GM12878 (cell line): ENCODE results near the gene TMPRSS15. TPM values are rescaled to one million over a fixed set of nuclear protein-coding genes. Genes with fewer than 3 reads are reported as not detected.
A peak's percentile ranks its signal among the peaks of the same experiment; 100 is the strongest.

ENCODE experiments used
- ATAC-seq: fragments of 200-7000 bp; cut with Tn5 transposase; 3 replicates; pipeline ENCODE4 v1.9.1; 2020; ENCODE audit warnings: mild to moderate bottlenecking, moderate library complexity
- BruUV-seq: library from RNA; stranded (reverse); fragments of 400-500 nt; replicated peaks from 2 replicates; lab custom pipeline; 2021; lab: Mats Ljungman, UMichigan
- CTCF ChIA-PET: fragments of 300-600 bp; sonication (Branson Sonifier 250); formaldehyde crosslinking; extraction: SDS; loops from one replicate; lab custom pipeline; 2021; ENCODE audit warnings: inconsistent platforms; lab: Yijun Ruan, JAX
- POLR2A ChIA-PET: fragments of 350-600 bp; formaldehyde crosslinking; extraction: SDS; loops from one replicate; lab custom pipeline; 2021; ENCODE audit warnings: inconsistent platforms; lab: Charles Lee
- RAD21 ChIA-PET: fragments of 300-600 bp; sonication (Branson Sonifier 250); formaldehyde crosslinking; loops from one replicate; lab custom pipeline; 2023; ENCODE audit warnings: antibody characterized with exemption; ENCODE audit not compliant: unreplicated experiment; lab: Charles Lee
- SMC1A ChIA-PET: fragments of 300-600 bp; sonication (Branson Sonifier 250); formaldehyde crosslinking; loops from one replicate; lab custom pipeline; 2023; ENCODE audit not compliant: unreplicated experiment, uncharacterized antibody; lab: Charles Lee
- DNase-seq: peaks from one replicate; pipeline ENCODE4 v3.0.0-alpha.2; 2011; ENCODE audit warnings: low read depth, low spot score
- FAIRE-seq: peaks from 3 replicates; lab custom pipeline; 2011; peaks lifted over from hg19 to GRCh38; lab: Jason Lieb, UNC
- H2AFZ ChIP-seq: 2 replicates; pipeline ENCODE4 v1.6.0; 2011; ENCODE audit warnings: low read depth, low read length, control low read depth; ENCODE audit not compliant: control insufficient read depth
- H3K27ac ChIP-seq: 2 replicates; pipeline ENCODE4 v1.5.1; 2011; ENCODE audit warnings: control low read depth; ENCODE audit not compliant: control insufficient read depth, insufficient read depth
- H3K27me3 ChIP-seq, 2 experiments: replicated peaks in 1 of 2; 2 replicates each; pipeline versions ENCODE4 v1.6.0 to v1.6.1; 2011; ENCODE audit warnings: low read length in 1 of 2; ENCODE audit not compliant: control insufficient read depth in 2 of 2, insufficient read depth in 2 of 2
- H3K36me3 ChIP-seq, 2 experiments: 2 replicates each; pipeline ENCODE4 v1.5.1; 2011; ENCODE audit warnings: low read length in 1 of 2; ENCODE audit not compliant: control insufficient read depth in 2 of 2, insufficient read depth in 2 of 2
- H3K4me1 ChIP-seq: 2 replicates; pipeline ENCODE4 v1.6.1; 2011; ENCODE audit warnings: mild to moderate bottlenecking, low read length, moderate library complexity, mixed read lengths; ENCODE audit not compliant: control insufficient read depth, insufficient read depth
- H3K4me2 ChIP-seq: 2 replicates; pipeline ENCODE4 v1.6.0; 2011; ENCODE audit warnings: control low read depth; ENCODE audit not compliant: control insufficient read depth, insufficient read depth
- H3K4me3 ChIP-seq: fragments of 200-600 bp; sonication (generic); 2 replicates; pipeline ENCODE4 v1.5.1; 2016
- H3K79me2 ChIP-seq: 2 replicates; pipeline ENCODE4 v1.6.0; 2011; ENCODE audit warnings: low read length; ENCODE audit not compliant: control insufficient read depth, insufficient read depth
- H3K9ac ChIP-seq: 2 replicates; pipeline ENCODE4 v1.8.0; 2011; ENCODE audit warnings: low read length, control low read depth, mixed read lengths; ENCODE audit not compliant: control insufficient read depth, insufficient read depth
- H3K9me3 ChIP-seq: replicated peaks from 3 replicates; pipeline ENCODE4 v1.5.1; 2011; ENCODE audit warnings: mild to moderate bottlenecking, low read length; ENCODE audit not compliant: control insufficient read depth, insufficient read depth
- H4K20me1 ChIP-seq: 2 replicates; pipeline ENCODE4 v1.6.0; 2011; ENCODE audit not compliant: control insufficient read depth, insufficient read depth
- ATF7 ChIP-seq: fragments of 450-650 bp; IDR thresholded peaks from 2 replicates; pipeline ENCODE4 v1.6.1; 2016; ENCODE audit warnings: low read depth, mild to moderate bottlenecking
- DPF2 ChIP-seq: fragments of 450-650 bp; IDR thresholded peaks from 2 replicates; pipeline ENCODE4 v1.6.1; 2017; ENCODE audit warnings: mild to moderate bottlenecking
- RELA ChIP-seq: fragments of 450-650 bp; IDR thresholded peaks from 2 replicates; pipeline ENCODE4 v1.8.0; 2014; ENCODE audit warnings: borderline replicate concordance; ENCODE audit not compliant: partially characterized antibody
- RFX5 ChIP-seq: IDR thresholded peaks from 2 replicates; pipeline ENCODE4 v1.6.1; 2011; ENCODE audit warnings: low read depth, low read length, improper control_type of control experiment
- WGBS: methylation state at CpG from one replicate; pipeline ENCODE4 v1.1.6; 2016; ENCODE audit warnings: low lambda C conversion rate; ENCODE audit not compliant: insufficient replicate concordance, insufficient coverage; ENCODE audit errors: missing lambda C conversion rate; 5-methylcytosine and 5-hydroxymethylcytosine counted together
- in situ Hi-C: fragments of 300-500 bp; cut with MboI; formaldehyde crosslinking; loops from 9 replicates; pipeline ENCODE4 v1.14.3; 2018; ENCODE audit warnings: mixed read lengths
- intact Hi-C: fragments of 100-400 bp; cut with micrococcal nuclease; formaldehyde crosslinking; loops from one replicate; pipeline ENCODE4 v1.14.2; 2022; ENCODE audit not compliant: unreplicated experiment
- polyA plus RNA-seq, 11 experiments: library from polyadenylated mRNA; depleted of rRNA in 4 of 11; unstranded in 6 of 11; stranded (reverse) in 5 of 11; fragments of >200 nt; fragmentation: Nextera tagmentation in 4 of 11; fragmentation: Illumina TruSeq in 1 of 11; extraction: Ambion mirVana in 4 of 11; extraction: Trizol in 1 of 11; gene quantifications; 1 replicate in 1 of 11; 2 replicates in 10 of 11; pipeline versions ENCODE4 v1.2.1 to v1.2.3, GENCODE V29; 2011 to 2016; ENCODE audit warnings: inconsistent platforms in 2 of 11, missing spikeins in 2 of 11, low read depth in 1 of 11
- total RNA-seq, 4 experiments: library from RNA; depleted of rRNA in 3 of 4; stranded (reverse); fragments of >200 nt in 3 of 4; fragmentation: Illumina TruSeq in 1 of 4; extraction: Trizol in 1 of 4; gene quantifications; 2 replicates each; pipeline versions ENCODE4 v1.2.1 to v1.2.3, GENCODE V29; 2013 to 2021
- TF ChIP-seq, protein P1 (sequence below): fragments of 450-650 bp; IDR thresholded peaks from 2 replicates; pipeline ENCODE4 v1.6.1; 2018; ENCODE audit warnings: borderline replicate concordance, mild to moderate bottlenecking; ENCODE audit not compliant: partially characterized antibody
- TF ChIP-seq, protein P2 (sequence below): IDR thresholded peaks from 2 replicates; pipeline ENCODE4 v1.6.1; 2012; ENCODE audit warnings: low read depth, low read length, improper control_type of control experiment
- TF ChIP-seq, protein P3 (sequence below), 3 experiments: IDR thresholded peaks in 2 of 3; conservative IDR thresholded peaks in 1 of 3; 2 replicates each; pipeline ENCODE4 v1.5.1; 2011; ENCODE audit warnings: low read depth in 3 of 3, low read length in 3 of 3, mild to moderate bottlenecking in 3 of 3, control low read depth in 2 of 3, moderate library complexity in 2 of 3, inconsistent platforms in 1 of 3, mixed read lengths in 1 of 3; ENCODE audit not compliant: control insufficient read depth in 2 of 3, insufficient read depth in 1 of 3; ENCODE audit errors: extremely low read depth in 1 of 3

TMPRSS15 gene
- total and polyA plus RNA-seq, 10 of the 15 experiments (the other 5 are each of a cell fraction or from before 2014, with no cell fraction given), result 0.02 to 0.11 TPM; not detected in 8

DNA sequence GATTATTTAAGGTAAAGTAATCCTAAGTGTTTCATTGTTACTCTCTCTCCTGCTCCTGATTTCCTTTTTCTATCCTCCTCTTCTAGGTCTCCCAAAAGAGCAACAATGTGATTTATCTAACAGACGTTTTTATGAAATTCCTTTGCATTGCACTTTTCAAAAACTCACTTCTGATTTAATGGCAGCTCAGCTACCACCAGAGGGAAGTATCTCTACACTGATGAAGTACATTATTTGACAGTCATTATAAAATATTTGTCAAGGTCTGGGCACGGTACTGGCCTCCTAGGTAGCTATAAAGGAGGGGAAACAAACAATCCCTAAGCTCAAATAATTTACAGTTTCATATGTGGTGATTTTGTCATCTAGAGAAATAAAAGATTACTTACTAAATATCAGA, 15.6 kb downstream of the TMPRSS15 start:
- ChIA-PET POLR2A (no interaction called here), RAD21 (no interaction called here), CTCF (no interaction called here), SMC1A (no interaction called here)
- Histone ChIP-seq H3K9ac (no peak overlapping the region), H3K27me3 (no peaks in the 10 kb centered on the region), H2AFZ (no peak overlapping the region), H3K4me2 (no peak overlapping the region), H3K4me1 (no peaks in the 10 kb centered on the region), H3K79me2 (no peaks in the 10 kb centered on the region), H3K36me3 (no peaks in the 10 kb centered on the region), H4K20me1 (no peaks in the 10 kb centered on the region), H3K27ac (no peak overlapping the region), H3K9me3 (no peaks in the 10 kb centered on the region), H3K4me3 (no peak overlapping the region)
- intact Hi-C loops, result no loop called here
- TF ChIP-seq RFX5 (no peak), RELA (no peak), DPF2 (no peak)
- TF ChIP-seq, protein P1, sequence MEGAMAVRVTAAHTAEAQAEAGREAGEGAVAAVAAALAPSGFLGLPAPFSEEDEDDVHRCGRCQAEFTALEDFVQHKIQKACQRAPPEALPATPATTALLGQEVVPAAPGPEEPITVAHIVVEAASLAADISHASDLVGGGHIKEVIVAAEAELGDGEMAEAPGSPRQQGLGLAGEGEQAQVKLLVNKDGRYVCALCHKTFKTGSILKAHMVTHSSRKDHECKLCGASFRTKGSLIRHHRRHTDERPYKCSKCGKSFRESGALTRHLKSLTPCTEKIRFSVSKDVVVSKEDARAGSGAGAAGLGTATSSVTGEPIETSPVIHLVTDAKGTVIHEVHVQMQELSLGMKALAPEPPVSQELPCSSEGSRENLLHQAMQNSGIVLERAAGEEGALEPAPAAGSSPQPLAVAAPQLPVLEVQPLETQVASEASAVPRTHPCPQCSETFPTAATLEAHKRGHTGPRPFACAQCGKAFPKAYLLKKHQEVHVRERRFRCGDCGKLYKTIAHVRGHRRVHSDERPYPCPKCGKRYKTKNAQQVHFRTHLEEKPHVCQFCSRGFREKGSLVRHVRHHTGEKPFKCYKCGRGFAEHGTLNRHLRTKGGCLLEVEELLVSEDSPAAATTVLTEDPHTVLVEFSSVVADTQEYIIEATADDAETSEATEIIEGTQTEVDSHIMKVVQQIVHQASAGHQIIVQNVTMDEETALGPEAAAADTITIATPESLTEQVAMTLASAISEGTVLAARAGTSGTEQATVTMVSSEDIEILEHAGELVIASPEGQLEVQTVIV, result no peak
- no peak for ATAC-seq
- WGBS, result 4% methylated on average over 2 of the region's 2 CpGs
- BruUV-seq, result no TSS peak
- DNase-seq, result no peak
- in situ Hi-C loops, result no loop called here
- no peak for FAIRE-seq

DNA sequence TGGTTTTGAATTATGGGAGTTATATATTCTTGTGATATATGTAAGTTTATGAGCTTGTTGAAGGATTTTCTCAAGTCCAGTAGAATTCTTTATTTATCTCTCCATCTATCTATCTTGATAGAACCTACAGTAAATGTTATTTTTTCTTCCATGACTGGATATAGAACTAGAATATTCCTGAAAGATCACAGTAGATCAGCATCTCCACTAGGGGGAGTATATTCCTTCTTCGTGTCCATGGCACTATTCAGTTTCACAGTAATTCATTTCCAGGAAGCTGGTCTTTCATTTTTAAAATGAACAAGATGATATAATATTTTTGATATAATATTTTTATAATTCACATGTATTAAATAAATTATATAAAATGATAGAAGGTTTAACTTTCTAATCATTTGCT, 18.8 kb downstream of the TMPRSS15 start:
- no peak overlapping the region for H3K9ac ChIP-seq
- ChIA-PET POLR2A (no interaction called here), RAD21 (no interaction called here), SMC1A (no interaction called here)
- no peak overlapping the region for H3K4me3 ChIP-seq
- no peak overlapping the region for H2AFZ ChIP-seq
- H3K4me2 ChIP-seq, result no peak overlapping the region
- H3K4me1 ChIP-seq, result no peaks in the 10 kb centered on the region
- H3K27ac ChIP-seq, result no peak overlapping the region
- no peaks in the 10 kb centered on the region for H3K36me3 ChIP-seq
- FAIRE-seq, result no peak
- H4K20me1 ChIP-seq, result no peaks in the 10 kb centered on the region
- no peaks in the 10 kb centered on the region for H3K79me2 ChIP-seq
- BruUV-seq, result no TSS peak
- H3K27me3 ChIP-seq, result no peaks in the 10 kb centered on the region
- no peaks in the 10 kb centered on the region for H3K9me3 ChIP-seq
- TF ChIP-seq, protein P2, sequence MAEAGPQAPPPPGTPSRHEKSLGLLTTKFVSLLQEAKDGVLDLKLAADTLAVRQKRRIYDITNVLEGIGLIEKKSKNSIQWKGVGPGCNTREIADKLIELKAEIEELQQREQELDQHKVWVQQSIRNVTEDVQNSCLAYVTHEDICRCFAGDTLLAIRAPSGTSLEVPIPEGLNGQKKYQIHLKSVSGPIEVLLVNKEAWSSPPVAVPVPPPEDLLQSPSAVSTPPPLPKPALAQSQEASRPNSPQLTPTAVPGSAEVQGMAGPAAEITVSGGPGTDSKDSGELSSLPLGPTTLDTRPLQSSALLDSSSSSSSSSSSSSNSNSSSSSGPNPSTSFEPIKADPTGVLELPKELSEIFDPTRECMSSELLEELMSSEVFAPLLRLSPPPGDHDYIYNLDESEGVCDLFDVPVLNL, result no peak
- TF ChIP-seq ATF7, result no peak
- TF ChIP-seq, protein P3, sequence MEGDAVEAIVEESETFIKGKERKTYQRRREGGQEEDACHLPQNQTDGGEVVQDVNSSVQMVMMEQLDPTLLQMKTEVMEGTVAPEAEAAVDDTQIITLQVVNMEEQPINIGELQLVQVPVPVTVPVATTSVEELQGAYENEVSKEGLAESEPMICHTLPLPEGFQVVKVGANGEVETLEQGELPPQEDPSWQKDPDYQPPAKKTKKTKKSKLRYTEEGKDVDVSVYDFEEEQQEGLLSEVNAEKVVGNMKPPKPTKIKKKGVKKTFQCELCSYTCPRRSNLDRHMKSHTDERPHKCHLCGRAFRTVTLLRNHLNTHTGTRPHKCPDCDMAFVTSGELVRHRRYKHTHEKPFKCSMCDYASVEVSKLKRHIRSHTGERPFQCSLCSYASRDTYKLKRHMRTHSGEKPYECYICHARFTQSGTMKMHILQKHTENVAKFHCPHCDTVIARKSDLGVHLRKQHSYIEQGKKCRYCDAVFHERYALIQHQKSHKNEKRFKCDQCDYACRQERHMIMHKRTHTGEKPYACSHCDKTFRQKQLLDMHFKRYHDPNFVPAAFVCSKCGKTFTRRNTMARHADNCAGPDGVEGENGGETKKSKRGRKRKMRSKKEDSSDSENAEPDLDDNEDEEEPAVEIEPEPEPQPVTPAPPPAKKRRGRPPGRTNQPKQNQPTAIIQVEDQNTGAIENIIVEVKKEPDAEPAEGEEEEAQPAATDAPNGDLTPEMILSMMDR (IDR thresholded peaks at IDR 0.05 in 2 of 3, conservative IDR thresholded peaks at IDR 0.05 in 1 of 3; ENCODE audit: control insufficient read depth in 2 of 3, extremely low read depth in 1 of 3, insufficient read depth in 1 of 3, low read depth in 3 of 3, low read length in 3 of 3), result 0 out of 6 replicates have a peak, but pooled peaks of 2 of the 3 experiments have one; percentile 3 to 6
- TF ChIP-seq, all 136 proteins: peak for 1
- DNase-seq (no peak), ATAC-seq (no peak)
- 0% methylated on average over 1 of the region's 1 CpG for WGBS
- intact Hi-C loops, result no loop called here
- CTCF ChIA-PET, result interaction anchor here (0.6 kb wide), 1 partner anchor 567 kb away, joined by 3 read pairs; no protein-coding TSS in a partner anchor
- in situ Hi-C loops, result no loop called here
